ENCODE measurements around the gene USP24. TPM values are rescaled to one million over a fixed set of nuclear protein-coding genes. Genes with fewer than 3 reads are reported as not detected.
A peak's percentile ranks its signal among the peaks of the same experiment; 100 is the strongest.

The USP24 gene
- total and polyA plus RNA-seq, 10 of the 15 experiments (the other 5 are each of a cell fraction or from before 2014, with no cell fraction given) = 4.6 to 36.5 (median 25.3) TPM

DNA sequence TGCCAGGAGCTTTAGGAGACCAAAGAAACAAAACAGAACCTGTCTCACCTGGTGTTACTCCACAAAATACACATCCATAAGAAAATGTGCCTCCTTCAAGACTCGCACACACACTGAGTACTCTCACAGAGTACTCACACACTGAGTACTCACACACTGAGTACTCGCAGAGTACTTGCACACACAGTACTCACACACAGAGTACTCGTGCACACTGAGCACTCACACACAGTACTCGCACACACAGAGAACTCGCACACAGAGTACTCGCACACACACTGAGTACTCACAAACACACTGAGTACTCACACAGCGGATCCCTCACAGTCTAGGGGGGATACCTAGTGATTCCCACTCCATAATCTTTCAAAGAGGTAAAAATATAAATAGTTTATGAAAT, 135.5 kb downstream of the USP24 start:
- intact Hi-C loops (cut with micrococcal nuclease; ENCODE audit: unreplicated experiment) (no loop called here), in situ Hi-C loops (cut with MboI) (no loop called here)
- no peaks in the 10 kb centered on the region for H3K4me1 ChIP-seq (ENCODE audit: control insufficient read depth, insufficient read depth, low read length)
- SMC1A ChIA-PET (ENCODE audit: uncharacterized antibody, unreplicated experiment) = interaction anchor here (0.6 kb wide), 1 partner anchor 1246 kb away, joined by 4 read pairs; no protein-coding TSS in a partner anchor
- FAIRE-seq (no peak), ATAC-seq (no peak), DNase-seq (ENCODE audit: low read depth, low spot score) (no peak)
- CTCF ChIA-PET = interaction anchor here (1.0 kb wide), 1 partner anchor 8 kb away, joined by 3 read pairs; no protein-coding TSS in a partner anchor
- H3K9me3 ChIP-seq (replicated peaks; ENCODE audit: control insufficient read depth, insufficient read depth, low read length) = no peaks in the 10 kb centered on the region
- H3K4me2 ChIP-seq (ENCODE audit: control insufficient read depth, insufficient read depth) = no peak overlapping the region
- H2AFZ ChIP-seq (ENCODE audit: control insufficient read depth, low read depth, low read length) = no peak overlapping the region
- RAD21 ChIA-PET (ENCODE audit: unreplicated experiment) = interaction anchor here (1.1 kb wide), 1 partner anchor 198 kb away, joined by 4 read pairs; no protein-coding TSS in a partner anchor
- no TSS peak for BruUV-seq (replicated peaks)
- POLR2A ChIA-PET = no interaction called here
- no peaks in the 10 kb centered on the region for H3K27me3 ChIP-seq (replicated peaks in 1 of 2; ENCODE audit: control insufficient read depth in 2 of 2, insufficient read depth in 2 of 2, low read length in 1 of 2)
- no peak overlapping the region for H3K27ac ChIP-seq (ENCODE audit: control insufficient read depth, insufficient read depth)
- H3K36me3 ChIP-seq (ENCODE audit: control insufficient read depth in 2 of 2, insufficient read depth in 2 of 2, low read length in 1 of 2) = peaks cover 8 to 43% of the 10 kb centered on the region in 2 experiments
- no peaks in the 10 kb centered on the region for H4K20me1 ChIP-seq (ENCODE audit: control insufficient read depth, insufficient read depth)
- H3K79me2 ChIP-seq (ENCODE audit: control insufficient read depth, insufficient read depth, low read length) = no peaks in the 10 kb centered on the region
- H3K9ac ChIP-seq (ENCODE audit: control insufficient read depth, insufficient read depth, low read length) = no peak overlapping the region
- WGBS (ENCODE audit: insufficient coverage, insufficient replicate concordance, low lambda C conversion rate, missing lambda C conversion rate) = 98% methylated on average over 7 of the region's 7 CpGs
- no peak overlapping the region for H3K4me3 ChIP-seq
- TF ChIP-seq, protein P1, sequence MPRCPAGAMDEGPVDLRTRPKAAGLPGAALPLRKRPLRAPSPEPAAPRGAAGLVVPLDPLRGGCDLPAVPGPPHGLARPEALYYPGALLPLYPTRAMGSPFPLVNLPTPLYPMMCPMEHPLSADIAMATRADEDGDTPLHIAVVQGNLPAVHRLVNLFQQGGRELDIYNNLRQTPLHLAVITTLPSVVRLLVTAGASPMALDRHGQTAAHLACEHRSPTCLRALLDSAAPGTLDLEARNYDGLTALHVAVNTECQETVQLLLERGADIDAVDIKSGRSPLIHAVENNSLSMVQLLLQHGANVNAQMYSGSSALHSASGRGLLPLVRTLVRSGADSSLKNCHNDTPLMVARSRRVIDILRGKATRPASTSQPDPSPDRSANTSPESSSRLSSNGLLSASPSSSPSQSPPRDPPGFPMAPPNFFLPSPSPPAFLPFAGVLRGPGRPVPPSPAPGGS (IDR thresholded peaks at IDR 0.05; ENCODE audit: borderline replicate concordance, insufficient read depth, low read depth, low read length, poor library complexity, severe bottlenecking) = peak; percentile 96
- TF ChIP-seq IRF4 (IDR thresholded peaks at IDR 0.05; ENCODE audit: low read depth, low read length) (no peak), ZNF274 (IDR thresholded peaks at IDR 0.05; ENCODE audit: insufficient read depth, insufficient read length) (no peak), MYC (IDR thresholded peaks at IDR 0.05; ENCODE audit: insufficient read depth, insufficient read length, insufficient replicate concordance, low read length, severe bottlenecking) (no peak), WRNIP1 (IDR thresholded peaks at IDR 0.05; ENCODE audit: borderline replicate concordance, low read depth, low read length) (no peak), IKZF2 (IDR thresholded peaks at IDR 0.05) (no peak), EGR1 (IDR thresholded peaks at IDR 0.05; ENCODE audit: borderline replicate concordance in 1 of 2, low read depth in 2 of 2, low read length in 2 of 2) (no peak), NFXL1 (IDR thresholded peaks at IDR 0.05; ENCODE audit: borderline replicate concordance) (no peak)
- TF ChIP-seq, protein P2, sequence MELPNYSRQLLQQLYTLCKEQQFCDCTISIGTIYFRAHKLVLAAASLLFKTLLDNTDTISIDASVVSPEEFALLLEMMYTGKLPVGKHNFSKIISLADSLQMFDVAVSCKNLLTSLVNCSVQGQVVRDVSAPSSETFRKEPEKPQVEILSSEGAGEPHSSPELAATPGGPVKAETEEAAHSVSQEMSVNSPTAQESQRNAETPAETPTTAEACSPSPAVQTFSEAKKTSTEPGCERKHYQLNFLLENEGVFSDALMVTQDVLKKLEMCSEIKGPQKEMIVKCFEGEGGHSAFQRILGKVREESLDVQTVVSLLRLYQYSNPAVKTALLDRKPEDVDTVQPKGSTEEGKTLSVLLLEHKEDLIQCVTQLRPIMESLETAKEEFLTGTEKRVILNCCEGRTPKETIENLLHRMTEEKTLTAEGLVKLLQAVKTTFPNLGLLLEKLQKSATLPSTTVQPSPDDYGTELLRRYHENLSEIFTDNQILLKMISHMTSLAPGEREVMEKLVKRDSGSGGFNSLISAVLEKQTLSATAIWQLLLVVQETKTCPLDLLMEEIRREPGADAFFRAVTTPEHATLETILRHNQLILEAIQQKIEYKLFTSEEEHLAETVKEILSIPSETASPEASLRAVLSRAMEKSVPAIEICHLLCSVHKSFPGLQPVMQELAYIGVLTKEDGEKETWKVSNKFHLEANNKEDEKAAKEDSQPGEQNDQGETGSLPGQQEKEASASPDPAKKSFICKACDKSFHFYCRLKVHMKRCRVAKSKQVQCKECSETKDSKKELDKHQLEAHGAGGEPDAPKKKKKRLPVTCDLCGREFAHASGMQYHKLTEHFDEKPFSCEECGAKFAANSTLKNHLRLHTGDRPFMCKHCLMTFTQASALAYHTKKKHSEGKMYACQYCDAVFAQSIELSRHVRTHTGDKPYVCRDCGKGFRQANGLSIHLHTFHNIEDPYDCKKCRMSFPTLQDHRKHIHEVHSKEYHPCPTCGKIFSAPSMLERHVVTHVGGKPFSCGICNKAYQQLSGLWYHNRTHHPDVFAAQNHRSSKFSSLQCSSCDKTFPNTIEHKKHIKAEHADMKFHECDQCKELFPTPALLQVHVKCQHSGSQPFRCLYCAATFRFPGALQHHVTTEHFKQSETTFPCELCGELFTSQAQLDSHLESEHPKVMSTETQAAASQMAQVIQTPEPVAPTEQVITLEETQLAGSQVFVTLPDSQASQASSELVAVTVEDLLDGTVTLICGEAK (IDR thresholded peaks at IDR 0.05; ENCODE audit: borderline replicate concordance) = no peak
- TF ChIP-seq, protein P3, sequence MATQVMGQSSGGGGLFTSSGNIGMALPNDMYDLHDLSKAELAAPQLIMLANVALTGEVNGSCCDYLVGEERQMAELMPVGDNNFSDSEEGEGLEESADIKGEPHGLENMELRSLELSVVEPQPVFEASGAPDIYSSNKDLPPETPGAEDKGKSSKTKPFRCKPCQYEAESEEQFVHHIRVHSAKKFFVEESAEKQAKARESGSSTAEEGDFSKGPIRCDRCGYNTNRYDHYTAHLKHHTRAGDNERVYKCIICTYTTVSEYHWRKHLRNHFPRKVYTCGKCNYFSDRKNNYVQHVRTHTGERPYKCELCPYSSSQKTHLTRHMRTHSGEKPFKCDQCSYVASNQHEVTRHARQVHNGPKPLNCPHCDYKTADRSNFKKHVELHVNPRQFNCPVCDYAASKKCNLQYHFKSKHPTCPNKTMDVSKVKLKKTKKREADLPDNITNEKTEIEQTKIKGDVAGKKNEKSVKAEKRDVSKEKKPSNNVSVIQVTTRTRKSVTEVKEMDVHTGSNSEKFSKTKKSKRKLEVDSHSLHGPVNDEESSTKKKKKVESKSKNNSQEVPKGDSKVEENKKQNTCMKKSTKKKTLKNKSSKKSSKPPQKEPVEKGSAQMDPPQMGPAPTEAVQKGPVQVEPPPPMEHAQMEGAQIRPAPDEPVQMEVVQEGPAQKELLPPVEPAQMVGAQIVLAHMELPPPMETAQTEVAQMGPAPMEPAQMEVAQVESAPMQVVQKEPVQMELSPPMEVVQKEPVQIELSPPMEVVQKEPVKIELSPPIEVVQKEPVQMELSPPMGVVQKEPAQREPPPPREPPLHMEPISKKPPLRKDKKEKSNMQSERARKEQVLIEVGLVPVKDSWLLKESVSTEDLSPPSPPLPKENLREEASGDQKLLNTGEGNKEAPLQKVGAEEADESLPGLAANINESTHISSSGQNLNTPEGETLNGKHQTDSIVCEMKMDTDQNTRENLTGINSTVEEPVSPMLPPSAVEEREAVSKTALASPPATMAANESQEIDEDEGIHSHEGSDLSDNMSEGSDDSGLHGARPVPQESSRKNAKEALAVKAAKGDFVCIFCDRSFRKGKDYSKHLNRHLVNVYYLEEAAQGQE (IDR thresholded peaks at IDR 0.05; ENCODE audit: low read depth, low read length) = no peak
- TF ChIP-seq, protein P4, sequence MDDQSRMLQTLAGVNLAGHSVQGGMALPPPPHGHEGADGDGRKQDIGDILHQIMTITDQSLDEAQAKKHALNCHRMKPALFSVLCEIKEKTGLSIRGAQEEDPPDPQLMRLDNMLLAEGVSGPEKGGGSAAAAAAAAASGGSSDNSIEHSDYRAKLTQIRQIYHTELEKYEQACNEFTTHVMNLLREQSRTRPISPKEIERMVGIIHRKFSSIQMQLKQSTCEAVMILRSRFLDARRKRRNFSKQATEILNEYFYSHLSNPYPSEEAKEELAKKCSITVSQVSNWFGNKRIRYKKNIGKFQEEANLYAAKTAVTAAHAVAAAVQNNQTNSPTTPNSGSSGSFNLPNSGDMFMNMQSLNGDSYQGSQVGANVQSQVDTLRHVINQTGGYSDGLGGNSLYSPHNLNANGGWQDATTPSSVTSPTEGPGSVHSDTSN (IDR thresholded peaks at IDR 0.05; ENCODE audit: insufficient replicate concordance, low read depth, low read length) = peak; percentile 48

Measured in GM12878 (cell line).